Measurements from ENCODE around the gene PPP1R3A. TPM values are rescaled to one million over a fixed set of nuclear protein-coding genes. Genes with fewer than 3 reads are reported as not detected.

PPP1R3A gene
- total and polyA plus RNA-seq, 2 of the 4 experiments (the other 2 are of a cell fraction) = not detected

GRCh38 chr7:113963356-113963755 lies 44.5 kb upstream of the PPP1R3A start:
- H3K79me1 ChIP-seq (ENCODE audit: low read depth in 1 of 2, low read length in 2 of 2) = no peaks in the 10 kb centered on the region
- no peak overlapping the region for H2AK9ac ChIP-seq (replicated peaks; ENCODE audit: low read depth, low read length, poor library complexity)
- H4K91ac ChIP-seq (ENCODE audit: insufficient read depth, low read depth, low read length) = no peak overlapping the region
- H4K5ac ChIP-seq (ENCODE audit: low read depth, low read length) = no peak overlapping the region
- H3K9me1 ChIP-seq (ENCODE audit: insufficient read depth, low read length) = no peaks in the 10 kb centered on the region
- no peak overlapping the region for H3K14ac ChIP-seq (replicated peaks; ENCODE audit: low read depth, low read length)
- no peak overlapping the region for H3K9ac ChIP-seq (ENCODE audit: low read depth, low read length)
- no peaks in the 10 kb centered on the region for H3K4me1 ChIP-seq (ENCODE audit: control insufficient read depth, insufficient read depth, low read length)
- H2BK20ac ChIP-seq (ENCODE audit: low read depth, low read length) = no peak overlapping the region
- ChIA-PET POLR2A (ENCODE audit: unreplicated experiment) (no interaction called here), CTCF (no interaction called here)
- dilution Hi-C loops (cut with HindIII; ENCODE audit: low sequenced_read_pairs, unreplicated experiment) (no loop called here), intact Hi-C loops (cut with micrococcal nuclease) (no loop called here), in situ Hi-C loops (cut with MboI; ENCODE audit: low sequenced_read_pairs) (no loop called here)
- WGBS, 2 experiments (ENCODE audit: extremely low coverage in 2 of 2, insufficient read length in 1 of 2) = no CpG with 5 or more reads among the region's 2 CpGs
- no peaks in the 10 kb centered on the region for H3K36me3 ChIP-seq (ENCODE audit: control insufficient read depth, insufficient read depth, low read length)
- no peaks in the 10 kb centered on the region for H4K20me1 ChIP-seq (ENCODE audit: insufficient read depth, low read length)
- H3K27ac ChIP-seq (ENCODE audit: insufficient read depth, low read length) = no peak overlapping the region
- TF ChIP-seq FOS (IDR thresholded peaks at IDR 0.05; ENCODE audit: low read depth, low read length) (no peak), CEBPB (IDR thresholded peaks at IDR 0.05; ENCODE audit: low read depth, low read length) (no peak), ELK1 (IDR thresholded peaks at IDR 0.05; ENCODE audit: borderline replicate concordance, low read depth, low read length) (no peak), RAD21 (IDR thresholded peaks at IDR 0.05; ENCODE audit: low read length) (no peak), RCOR1 (IDR thresholded peaks at IDR 0.05; ENCODE audit: insufficient replicate concordance, low read length) (no peak), CHD1 (IDR thresholded peaks at IDR 0.05; ENCODE audit: low read depth, low read length) (no peak), MXI1 (IDR thresholded peaks at IDR 0.05; ENCODE audit: borderline replicate concordance, low read depth, low read length) (no peak), POLR2A (IDR thresholded peaks at IDR 0.05; ENCODE audit: low read depth, low read length) (no peak), RFX5 (IDR thresholded peaks at IDR 0.05; ENCODE audit: low read depth, low read length) (no peak), MAZ (IDR thresholded peaks at IDR 0.05; ENCODE audit: borderline replicate concordance, low read depth, low read length) (no peak), SMC3 (IDR thresholded peaks at IDR 0.05; ENCODE audit: low read depth, low read length) (no peak), MAFK (IDR thresholded peaks at IDR 0.05; ENCODE audit: low read depth, low read length) (no peak), BHLHE40 (IDR thresholded peaks at IDR 0.05; ENCODE audit: low read depth, low read length) (no peak), NFE2L2 (IDR thresholded peaks at IDR 0.05; ENCODE audit: low read depth, low read length) (no peak)
- TF ChIP-seq, protein P1, sequence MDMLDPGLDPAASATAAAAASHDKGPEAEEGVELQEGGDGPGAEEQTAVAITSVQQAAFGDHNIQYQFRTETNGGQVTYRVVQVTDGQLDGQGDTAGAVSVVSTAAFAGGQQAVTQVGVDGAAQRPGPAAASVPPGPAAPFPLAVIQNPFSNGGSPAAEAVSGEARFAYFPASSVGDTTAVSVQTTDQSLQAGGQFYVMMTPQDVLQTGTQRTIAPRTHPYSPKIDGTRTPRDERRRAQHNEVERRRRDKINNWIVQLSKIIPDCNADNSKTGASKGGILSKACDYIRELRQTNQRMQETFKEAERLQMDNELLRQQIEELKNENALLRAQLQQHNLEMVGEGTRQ (IDR thresholded peaks at IDR 0.05; ENCODE audit: low read depth, low read length) = no peak
- TF ChIP-seq, protein P2, sequence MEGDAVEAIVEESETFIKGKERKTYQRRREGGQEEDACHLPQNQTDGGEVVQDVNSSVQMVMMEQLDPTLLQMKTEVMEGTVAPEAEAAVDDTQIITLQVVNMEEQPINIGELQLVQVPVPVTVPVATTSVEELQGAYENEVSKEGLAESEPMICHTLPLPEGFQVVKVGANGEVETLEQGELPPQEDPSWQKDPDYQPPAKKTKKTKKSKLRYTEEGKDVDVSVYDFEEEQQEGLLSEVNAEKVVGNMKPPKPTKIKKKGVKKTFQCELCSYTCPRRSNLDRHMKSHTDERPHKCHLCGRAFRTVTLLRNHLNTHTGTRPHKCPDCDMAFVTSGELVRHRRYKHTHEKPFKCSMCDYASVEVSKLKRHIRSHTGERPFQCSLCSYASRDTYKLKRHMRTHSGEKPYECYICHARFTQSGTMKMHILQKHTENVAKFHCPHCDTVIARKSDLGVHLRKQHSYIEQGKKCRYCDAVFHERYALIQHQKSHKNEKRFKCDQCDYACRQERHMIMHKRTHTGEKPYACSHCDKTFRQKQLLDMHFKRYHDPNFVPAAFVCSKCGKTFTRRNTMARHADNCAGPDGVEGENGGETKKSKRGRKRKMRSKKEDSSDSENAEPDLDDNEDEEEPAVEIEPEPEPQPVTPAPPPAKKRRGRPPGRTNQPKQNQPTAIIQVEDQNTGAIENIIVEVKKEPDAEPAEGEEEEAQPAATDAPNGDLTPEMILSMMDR (conservative IDR thresholded peaks at IDR 0.05; ENCODE audit: low read depth, low read length) = no peak
- no peak overlapping the region for H2AK5ac ChIP-seq (ENCODE audit: low read depth, low read length)
- no TSS peak for BruUV-seq (replicated peaks)
- no peak overlapping the region for H2BK15ac ChIP-seq (ENCODE audit: low read depth, low read length)
- H2AFZ ChIP-seq (replicated peaks; ENCODE audit: low read length, poor library complexity) = no peak overlapping the region
- no peak overlapping the region for H3K4me2 ChIP-seq (ENCODE audit: low read depth, low read length)
- ATAC-seq (ENCODE audit: low read depth) (no peak), DNase-seq (no peak)
- H3K9me3 ChIP-seq (ENCODE audit: control insufficient read depth, insufficient read depth, low read length) = no peaks in the 10 kb centered on the region; the same call in 1 of the 2 replicates
- H2BK5ac ChIP-seq (ENCODE audit: low read depth, low read length, poor library complexity, severe bottlenecking) = no peak overlapping the region
- no peak overlapping the region for H3K4ac ChIP-seq (ENCODE audit: low read depth, low read length)
- H3K56ac ChIP-seq (ENCODE audit: extremely low read depth, insufficient read depth, low read length) = no peak overlapping the region
- no peak overlapping the region for H2BK120ac ChIP-seq (ENCODE audit: low read depth, low read length)
- no peak overlapping the region for H3K4me3 ChIP-seq (ENCODE audit: insufficient read depth, low read depth, low read length)
- H3K23ac ChIP-seq (ENCODE audit: low read depth, low read length) = no peak overlapping the region
- H3K18ac ChIP-seq (ENCODE audit: low read depth, low read length) = no peak overlapping the region
- no peaks in the 10 kb centered on the region for H3K27me3 ChIP-seq (ENCODE audit: control insufficient read depth, insufficient read depth, low read length)
- no peak overlapping the region for H4K8ac ChIP-seq (ENCODE audit: low read depth in 2 of 2, low read length in 2 of 2)

Measured in IMR-90 (cell line).